Lower lobe of right lung (tissue), 2 donors: ENCODE results near the gene ADAMTSL1. TPM values are rescaled to one million over a fixed set of nuclear protein-coding genes. Genes with fewer than 3 reads are reported as not detected.

Experiments
- ATAC-seq, 2 donors: fragments of 200-7000 bp; cut with Tn5 transposase; one replicate each; pipeline ENCODE4 v1.9.1; 2020 to 2022; ENCODE audit warnings: mild to moderate bottlenecking in 2 of 2, moderate library complexity in 2 of 2
- DNase-seq: peaks from one replicate; pipeline ENCODE4 v3.0.0-alpha.2; 2020
- H3K27ac ChIP-seq: fragments of 200-600 bp; one replicate; pipeline ENCODE4 v1.8.0; 2022
- H3K27me3 ChIP-seq: fragments of 200-600 bp; one replicate; pipeline ENCODE4 v1.8.0; 2022; ENCODE audit warnings: low read depth
- H3K36me3 ChIP-seq: fragments of 200-600 bp; one replicate; pipeline ENCODE4 v1.8.0; 2022; ENCODE audit warnings: mild to moderate bottlenecking
- H3K4me1 ChIP-seq: fragments of 200-600 bp; one replicate; pipeline ENCODE4 v1.8.0; 2022
- H3K4me3 ChIP-seq: fragments of 200-600 bp; one replicate; pipeline ENCODE4 v1.8.0; 2022; ENCODE audit warnings: mild to moderate bottlenecking
- H3K9me3 ChIP-seq: fragments of 200-600 bp; one replicate; pipeline ENCODE4 v1.8.0; 2022
- CTCF ChIP-seq: fragments of 200-600 bp; IDR thresholded peaks from one replicate; pipeline ENCODE4 v1.8.0; 2022; ENCODE audit warnings: antibody characterized with exemption, mild to moderate bottlenecking
- intact Hi-C: fragments of 100-400 bp; cut with DNase I; formaldehyde crosslinking; loops from one replicate; pipeline ENCODE4 v1.11.0; 2022
- total RNA-seq: library from RNA; stranded (reverse); fragmentation: NEBNext Ultra II Directional; extraction: Animal tissue kit (Norgen Biotek cat#: 25700); gene quantifications from one replicate; pipeline ENCODE4 v1.2.1, GENCODE V29; 2021
- donor health status: DM: no; HTN: yes; CAD: no; lungs with severe emphysema.

Gene ADAMTSL1
- total RNA-seq, 1 donor from 2014 or later = 3.7 TPM

DNA sequence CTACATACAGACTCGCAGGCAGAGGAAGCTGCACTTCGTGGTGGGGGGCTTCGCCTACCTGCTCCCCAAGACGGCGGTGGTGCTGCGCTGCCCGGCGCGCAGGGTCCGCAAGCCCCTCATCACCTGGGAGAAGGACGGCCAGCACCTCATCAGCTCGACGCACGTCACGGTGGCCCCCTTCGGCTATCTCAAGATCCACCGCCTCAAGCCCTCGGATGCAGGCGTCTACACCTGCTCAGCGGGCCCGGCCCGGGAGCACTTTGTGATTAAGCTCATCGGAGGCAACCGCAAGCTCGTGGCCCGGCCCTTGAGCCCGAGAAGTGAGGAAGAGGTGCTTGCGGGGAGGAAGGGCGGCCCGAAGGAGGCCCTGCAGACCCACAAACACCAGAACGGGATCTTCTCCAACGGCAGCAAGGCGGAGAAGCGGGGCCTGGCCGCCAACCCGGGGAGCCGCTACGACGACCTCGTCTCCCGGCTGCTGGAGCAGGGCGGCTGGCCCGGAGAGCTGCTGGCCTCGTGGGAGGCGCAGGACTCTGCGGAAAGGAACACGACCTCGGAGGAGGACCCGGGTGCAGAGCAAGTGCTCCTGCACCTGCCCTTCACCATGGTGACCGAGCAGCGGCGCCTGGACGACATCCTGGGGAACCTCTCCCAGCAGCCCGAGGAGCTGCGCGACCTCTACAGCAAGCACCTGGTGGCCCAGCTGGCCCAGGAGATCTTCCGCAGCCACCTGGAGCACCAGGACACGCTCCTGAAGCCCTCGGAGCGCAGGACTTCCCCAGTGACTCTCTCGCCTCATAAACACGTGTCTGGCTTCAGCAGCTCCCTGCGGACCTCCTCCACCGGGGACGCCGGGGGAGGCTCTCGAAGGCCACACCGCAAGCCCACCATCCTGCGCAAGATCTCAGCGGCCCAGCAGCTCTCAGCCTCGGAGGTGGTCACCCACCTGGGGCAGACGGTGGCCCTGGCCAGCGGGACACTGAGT, 303.2 kb downstream of the ADAMTSL1 start:
- no peak overlapping the region for H3K27ac ChIP-seq
- H3K9me3 ChIP-seq = no peaks in the 10 kb centered on the region
- peak in 1 of 2 donors; percentile 37 for ATAC-seq
- H3K36me3 ChIP-seq = no peaks in the 10 kb centered on the region
- DNase-seq = no peak
- H3K4me1 ChIP-seq = no peaks in the 10 kb centered on the region
- intact Hi-C loops = no loop called here
- no peak for TF ChIP-seq CTCF
- H3K4me3 ChIP-seq = no peak overlapping the region
- H3K27me3 ChIP-seq = no peaks in the 10 kb centered on the region

DNA sequence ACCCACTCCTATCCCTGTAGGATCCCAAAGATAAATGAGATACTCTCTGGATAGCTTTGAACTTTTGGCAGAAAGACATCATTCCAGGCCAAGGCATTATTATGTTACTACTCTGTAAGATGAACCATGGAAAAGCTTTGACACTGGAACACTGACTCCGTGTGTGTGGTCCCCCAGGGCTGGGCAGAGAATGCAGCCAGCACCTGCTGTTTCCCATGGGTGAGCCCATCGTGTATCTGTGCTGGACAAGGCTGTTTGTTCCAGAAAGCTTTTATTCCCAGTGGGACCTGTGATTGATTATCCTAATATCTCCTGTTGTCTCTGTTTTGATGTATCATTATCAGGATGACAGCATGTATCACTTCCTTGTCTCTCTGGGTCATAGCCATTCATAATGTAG, 304.2 kb downstream of the ADAMTSL1 start:
- no peaks in the 10 kb centered on the region for H3K27me3 ChIP-seq
- H3K4me3 ChIP-seq = no peak overlapping the region
- no peak for DNase-seq
- H3K36me3 ChIP-seq = no peaks in the 10 kb centered on the region
- no peak for TF ChIP-seq CTCF
- no peaks in the 10 kb centered on the region for H3K9me3 ChIP-seq
- no peak for ATAC-seq
- no peaks in the 10 kb centered on the region for H3K4me1 ChIP-seq
- H3K27ac ChIP-seq = no peak overlapping the region
- intact Hi-C loops = no loop called here

DNA sequence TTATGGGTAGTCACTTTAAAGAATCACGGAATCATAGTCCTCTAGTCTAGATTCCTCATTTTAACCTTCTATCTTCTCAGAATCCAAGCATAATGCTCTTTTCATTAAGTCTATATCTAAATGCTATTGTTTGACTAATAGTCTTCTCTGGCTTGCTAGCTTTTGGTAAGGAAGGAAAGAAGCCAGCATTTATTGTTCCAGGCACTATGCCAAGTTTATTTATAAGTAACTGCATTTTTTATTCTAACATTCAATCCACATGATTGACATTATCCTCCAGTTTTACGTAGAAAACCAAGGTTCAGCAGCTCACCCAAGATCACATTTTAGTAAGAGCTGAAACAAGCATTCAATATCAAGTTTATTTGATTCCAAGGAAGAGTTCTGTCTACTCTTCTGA, 304.9 kb downstream of the ADAMTSL1 start:
- no peak overlapping the region for H3K4me3 ChIP-seq
- intact Hi-C loops = no loop called here
- TF ChIP-seq CTCF = no peak
- ATAC-seq (no peak), DNase-seq (no peak)
- no peaks in the 10 kb centered on the region for H3K4me1 ChIP-seq
- H3K36me3 ChIP-seq = no peaks in the 10 kb centered on the region
- no peaks in the 10 kb centered on the region for H3K27me3 ChIP-seq
- no peaks in the 10 kb centered on the region for H3K9me3 ChIP-seq
- H3K27ac ChIP-seq = no peak overlapping the region

DNA sequence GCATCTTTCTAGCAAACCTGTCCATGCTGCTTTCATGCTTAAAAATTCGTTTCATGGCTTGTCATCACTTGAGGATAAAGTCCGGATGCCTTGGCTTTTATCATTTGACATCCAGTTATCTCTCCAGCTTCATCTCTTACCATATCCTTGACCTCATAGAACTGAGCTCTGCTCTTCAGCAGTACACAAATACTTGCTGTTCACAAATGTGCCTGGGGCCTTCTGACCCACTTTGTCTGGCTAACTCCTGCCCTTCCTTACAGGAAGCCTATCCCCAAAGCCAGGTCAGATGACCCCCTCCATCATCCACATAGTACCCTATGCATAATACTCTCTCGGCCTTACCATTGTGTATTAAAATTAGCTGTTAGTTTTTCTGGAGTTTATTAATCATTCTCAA, 310.0 kb downstream of the ADAMTSL1 start:
- H3K36me3 ChIP-seq = no peaks in the 10 kb centered on the region
- no peak overlapping the region for H3K27ac ChIP-seq
- intact Hi-C loops = no loop called here
- no peaks in the 10 kb centered on the region for H3K27me3 ChIP-seq
- no peaks in the 10 kb centered on the region for H3K9me3 ChIP-seq
- no peak overlapping the region for H3K4me3 ChIP-seq
- DNase-seq = no peak
- H3K4me1 ChIP-seq = peaks cover 20% of the 10 kb centered on the region
- no peak for ATAC-seq
- TF ChIP-seq CTCF = no peak

DNA sequence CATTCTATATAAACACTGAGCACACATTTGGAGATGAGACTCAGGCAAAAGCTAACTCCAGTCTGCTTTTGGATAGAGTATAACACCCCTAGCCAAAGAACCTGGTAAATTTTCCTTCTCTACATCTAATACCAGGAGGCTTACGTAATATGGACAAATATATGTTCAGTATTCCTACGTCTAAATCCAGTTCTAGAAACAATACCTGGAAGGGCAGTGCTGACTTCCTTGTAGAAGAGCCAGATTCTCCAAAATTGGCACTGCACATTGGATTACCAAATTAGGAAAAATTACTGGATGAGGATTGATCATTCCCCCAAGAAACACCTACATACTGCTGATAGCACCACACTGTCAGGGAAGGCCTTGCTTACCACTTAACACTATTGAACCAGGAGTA, 311.7 kb downstream of the ADAMTSL1 start:
- Histone ChIP-seq H3K27me3 (no peaks in the 10 kb centered on the region), H3K27ac (peak overlapping the region; percentile 20), H3K9me3 (no peaks in the 10 kb centered on the region), H3K4me1 (peaks cover 20% of the 10 kb centered on the region), H3K36me3 (no peaks in the 10 kb centered on the region), H3K4me3 (no peak overlapping the region)
- ATAC-seq (no peak), DNase-seq (no peak)
- intact Hi-C loops = no loop called here
- no peak for TF ChIP-seq CTCF
